NCI-H524 (cell line): ENCODE measurements around the gene ABCC11.
"Not testable (repeated sequence)": the region's sequence is repeated elsewhere in the genome, so short reads cannot be mapped to it uniquely, and the experiment has no call there.

Source experiments
- DNase-seq, 2 experiments: peaks; one replicate each; lab custom pipeline; 2025; lab: John Stamatoyannopoulos, UW

Gene ABCC11

GRCh38 chr16:48246066-48246465 is 1.3 kb downstream of the ABCC11 start:
- no peak for DNase-seq

- no peak for DNase-seq
Observed at GRCh38 chr16:48244863-48245195, 2.5 kb downstream of the ABCC11 start.

GRCh38 chr16:48244080-48244862 is 3.1 kb downstream of the ABCC11 start, which contains the start of gene LONP2:
LONP2 (plus strand) TSS chr16:48244300; CDS start chr16:48244389, 89 bp downstream.
- peak; percentile 78 to 90 for DNase-seq

GRCh38 chr16:48240147-48240546 is 7.2 kb downstream of the ABCC11 start:
- not testable (repeated sequence) for DNase-seq

GRCh38 chr16:48236286-48236685 is 11.1 kb downstream of the ABCC11 start:
- no peak for DNase-seq

GRCh38 chr16:48235556-48236136 is 11.7 kb downstream of the ABCC11 start:
- no peak for DNase-seq

- DNase-seq = no peak
Observed at GRCh38 chr16:48235058-48235555, 12.2 kb downstream of the ABCC11 start.

GRCh38 chr16:48234630-48235029 is 12.7 kb downstream of the ABCC11 start:
- no peak for DNase-seq

GRCh38 chr16:48232493-48233040 is 14.8 kb downstream of the ABCC11 start:
- DNase-seq = no peak

GRCh38 chr16:48231727-48232492 is 15.4 kb downstream of the ABCC11 start:
- DNase-seq = peak in 1 of 2 experiments; percentile 51

GRCh38 chr16:48225456-48225855 is 21.9 kb downstream of the ABCC11 start:
- DNase-seq = no peak

- no peak for DNase-seq
Observed at GRCh38 chr16:48223490-48223889, 23.8 kb downstream of the ABCC11 start.

GRCh38 chr16:48220891-48221290 is 26.4 kb downstream of the ABCC11 start:
- DNase-seq = no peak

GRCh38 chr16:48218473-48218872 is 28.9 kb downstream of the ABCC11 start:
- DNase-seq = no peak

GRCh38 chr16:48217708-48218107 is 29.6 kb downstream of the ABCC11 start:
- no peak for DNase-seq

GRCh38 chr16:48215738-48216137 is 31.6 kb downstream of the ABCC11 start:
- DNase-seq = no peak

- DNase-seq = no peak
Observed at GRCh38 chr16:48212033-48212432, 35.3 kb downstream of the ABCC11 start.

- DNase-seq = no peak
Observed at GRCh38 chr16:48210747-48211146, 36.6 kb downstream of the ABCC11 start.

GRCh38 chr16:48206594-48207242 is 40.6 kb downstream of the ABCC11 start:
- no peak for DNase-seq

GRCh38 chr16:48204825-48205151 is 42.6 kb downstream of the ABCC11 start:
- no peak for DNase-seq

- DNase-seq = no peak
Observed at GRCh38 chr16:48203974-48204824, 43.1 kb downstream of the ABCC11 start.
